Trophoblast cell (in vitro differentiated cells and primary cell): ENCODE data around the gene AGBL4.

Experiments used
- DNase-seq, 2 donors: peaks; one replicate each; pipeline ENCODE4 v3.0.0-alpha.2; 2016
- H2AFZ ChIP-seq: 2 replicates; pipeline ENCODE4 v1.6.1; 2013; ENCODE audit warnings: low read length, moderate library complexity, mild to moderate bottlenecking; ENCODE audit not compliant: insufficient read depth, poor library complexity
- H2AK5ac ChIP-seq: 2 replicates; pipeline ENCODE4 v1.6.1; 2013; ENCODE audit warnings: mild to moderate bottlenecking, low read length
- H2BK120ac ChIP-seq: 2 replicates; pipeline ENCODE4 v1.6.1; 2013; ENCODE audit warnings: low read length, mild to moderate bottlenecking, moderate library complexity; ENCODE audit not compliant: insufficient read depth, poor library complexity
- H2BK12ac ChIP-seq: 2 replicates; pipeline ENCODE4 v1.6.1; 2013; ENCODE audit warnings: mild to moderate bottlenecking, low read length, moderate library complexity
- H2BK5ac ChIP-seq: 2 replicates; pipeline ENCODE4 v1.6.1; 2013; ENCODE audit warnings: low read length, low read depth, moderate library complexity, mild to moderate bottlenecking; ENCODE audit not compliant: poor library complexity
- H3K14ac ChIP-seq: 2 replicates; pipeline ENCODE4 v1.6.1; 2013; ENCODE audit warnings: mild to moderate bottlenecking, low read length
- H3K18ac ChIP-seq: 2 replicates; pipeline ENCODE4 v1.6.1; 2013; ENCODE audit warnings: mild to moderate bottlenecking, low read length
- H3K23ac ChIP-seq: 2 replicates; pipeline ENCODE4 v1.6.1; 2013; ENCODE audit warnings: low read length
- H3K27ac ChIP-seq: 2 replicates; pipeline ENCODE4 v1.5.1; 2013; ENCODE audit warnings: low read depth, mild to moderate bottlenecking, inconsistent platforms, low read length, moderate library complexity
- H3K27me3 ChIP-seq: 2 replicates; pipeline ENCODE4 v1.6.1; 2013; ENCODE audit warnings: inconsistent platforms, mild to moderate bottlenecking, low read length, moderate library complexity; ENCODE audit not compliant: insufficient read depth
- H3K36me3 ChIP-seq, 2 experiments: 1 replicate in 1 of 2; 2 replicates in 1 of 2; pipeline ENCODE4 v1.6.1; 2013; ENCODE audit warnings: low read length in 2 of 2, mild to moderate bottlenecking in 2 of 2, moderate library complexity in 1 of 2; ENCODE audit not compliant: insufficient read depth in 2 of 2, control insufficient read depth in 1 of 2
- H3K4ac ChIP-seq: 2 replicates; pipeline ENCODE4 v1.6.1; 2013; ENCODE audit warnings: low read depth, mild to moderate bottlenecking, low read length, moderate library complexity
- H3K4me1 ChIP-seq, 2 experiments: 1 replicate in 1 of 2; 2 replicates in 1 of 2; pipeline ENCODE4 v1.6.1; 2013; ENCODE audit warnings: low read length in 2 of 2, mild to moderate bottlenecking in 2 of 2, moderate library complexity in 1 of 2; ENCODE audit not compliant: insufficient read depth in 2 of 2, control insufficient read depth in 1 of 2
- H3K4me2 ChIP-seq: 2 replicates; pipeline ENCODE4 v1.6.1; 2013; ENCODE audit warnings: inconsistent platforms, mild to moderate bottlenecking, low read length, moderate library complexity
- H3K4me3 ChIP-seq: 2 replicates; pipeline ENCODE4 v1.5.1; 2013; ENCODE audit warnings: mild to moderate bottlenecking, low read depth, low read length, inconsistent platforms
- H3K79me1 ChIP-seq: one replicate; pipeline ENCODE4 v1.6.1; 2013; ENCODE audit warnings: low read length
- H3K79me2 ChIP-seq: 2 replicates; pipeline ENCODE4 v1.6.1; 2013; ENCODE audit warnings: low read length, mild to moderate bottlenecking; ENCODE audit not compliant: control insufficient read depth, insufficient read depth, poor library complexity
- H3K9ac ChIP-seq: 2 replicates; pipeline ENCODE4 v1.6.1; 2013; ENCODE audit warnings: mild to moderate bottlenecking, low read length
- H3K9me3 ChIP-seq: 2 replicates; pipeline ENCODE4 v1.6.1; 2013; ENCODE audit warnings: low read depth, mild to moderate bottlenecking, control low read depth, inconsistent platforms, low read length; ENCODE audit not compliant: insufficient read depth
- H4K12ac ChIP-seq: 2 replicates; pipeline ENCODE4 v1.6.1; 2013; ENCODE audit warnings: low read depth, mild to moderate bottlenecking, low read length, moderate library complexity
- H4K8ac ChIP-seq: 2 replicates; pipeline ENCODE4 v1.6.1; 2013; ENCODE audit warnings: low read depth, mild to moderate bottlenecking, low read length, moderate library complexity
- H4K91ac ChIP-seq: one replicate; pipeline ENCODE4 v1.6.1; 2013; ENCODE audit warnings: low read depth, mild to moderate bottlenecking, low read length, moderate library complexity
- WGBS: extraction: QIAGEN DNeasy Blood & Tissue Kit; methylation state at CpG from one replicate; pipeline ENCODE4 v1.1.7; 2013; ENCODE audit warnings: missing lambda C conversion rate; ENCODE audit not compliant: insufficient read length, insufficient coverage; ENCODE audit errors: extremely low coverage; 5-methylcytosine and 5-hydroxymethylcytosine counted together

The AGBL4 gene

DNA sequence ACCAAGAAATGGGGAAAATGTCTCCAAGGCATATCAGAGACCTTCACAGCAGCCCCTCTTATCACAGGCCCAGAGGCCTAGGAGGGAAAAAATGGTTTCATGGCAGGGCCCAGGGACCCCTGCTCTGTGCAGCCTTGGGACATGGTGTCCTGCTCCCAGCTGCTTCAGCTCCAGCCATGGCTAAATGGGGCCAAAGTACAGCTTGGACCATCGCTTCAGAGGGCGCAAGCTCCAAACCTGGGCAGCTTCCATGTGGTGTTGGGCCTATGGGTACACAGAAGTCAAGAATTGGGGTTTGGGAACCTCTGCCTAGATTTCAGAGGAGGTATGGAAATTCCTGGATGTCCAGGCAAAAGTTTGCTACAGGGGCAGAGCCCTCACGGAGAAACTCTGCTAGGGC is 964.7 kb downstream of the AGBL4 start:
- Histone ChIP-seq H3K4me1 (no peaks in the 10 kb centered on the region), H3K79me2 (no peaks in the 10 kb centered on the region), H2BK5ac (no peak overlapping the region), H3K4me3 (no peak overlapping the region), H4K8ac (no peak overlapping the region), H2AFZ (no peak overlapping the region), H3K14ac (no peak overlapping the region), H3K36me3 (no peaks in the 10 kb centered on the region), H3K9ac (no peak overlapping the region), H3K27ac (no peak overlapping the region), H3K4ac (no peak overlapping the region), H2BK12ac (no peak overlapping the region), H3K27me3 (no peaks in the 10 kb centered on the region), H3K79me1 (no peaks in the 10 kb centered on the region), H2BK120ac (no peak overlapping the region), H3K9me3 (peaks cover 15% of the 10 kb centered on the region), H4K12ac (no peak overlapping the region), H2AK5ac (no peak overlapping the region), H3K18ac (no peak overlapping the region), H3K23ac (no peak overlapping the region), H3K4me2 (no peak overlapping the region), H4K91ac (no peak overlapping the region)
- DNase-seq = no peak
- WGBS = no CpG with 5 or more reads among the region's 3 CpGs

DNA sequence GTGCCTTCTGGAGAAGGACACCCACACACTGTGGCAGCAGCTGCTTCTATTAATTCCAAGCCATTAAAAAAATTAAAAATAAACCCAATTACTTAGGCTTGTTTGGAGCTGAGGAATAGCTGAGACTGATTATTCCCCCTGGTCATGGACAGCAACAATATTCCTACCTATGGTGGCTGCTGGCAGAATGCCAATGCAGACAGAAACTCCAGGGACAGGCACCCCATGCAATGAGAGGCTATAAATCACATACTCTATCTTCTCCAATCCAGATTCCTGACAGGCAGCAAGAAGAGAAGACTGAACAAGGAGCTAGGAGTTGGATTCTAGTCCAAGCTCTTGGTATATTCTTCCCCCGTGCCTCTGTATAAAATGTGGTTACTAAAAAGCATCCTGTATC is 971.7 kb downstream of the AGBL4 start:
- H4K91ac ChIP-seq = no peak overlapping the region
- H4K8ac ChIP-seq = no peak overlapping the region
- H3K36me3 ChIP-seq = no peaks in the 10 kb centered on the region
- no peak overlapping the region for H3K4me2 ChIP-seq
- H2AK5ac ChIP-seq = no peak overlapping the region
- no peak overlapping the region for H3K27ac ChIP-seq
- no peak overlapping the region for H2BK5ac ChIP-seq
- H2AFZ ChIP-seq = no peak overlapping the region
- no peak overlapping the region for H3K18ac ChIP-seq
- no peak overlapping the region for H2BK120ac ChIP-seq
- no peak for DNase-seq
- H3K79me2 ChIP-seq = no peaks in the 10 kb centered on the region
- no peak overlapping the region for H3K4ac ChIP-seq
- no CpG with 5 or more reads among the region's 1 CpG for WGBS
- no peak overlapping the region for H2BK12ac ChIP-seq
- no peaks in the 10 kb centered on the region for H3K27me3 ChIP-seq
- no peak overlapping the region for H3K14ac ChIP-seq
- H3K79me1 ChIP-seq = no peaks in the 10 kb centered on the region
- H3K4me3 ChIP-seq = no peak overlapping the region
- H3K9me3 ChIP-seq = no peaks in the 10 kb centered on the region
- no peaks in the 10 kb centered on the region for H3K4me1 ChIP-seq
- H4K12ac ChIP-seq = no peak overlapping the region
- no peak overlapping the region for H3K23ac ChIP-seq
- H3K9ac ChIP-seq = no peak overlapping the region

DNA sequence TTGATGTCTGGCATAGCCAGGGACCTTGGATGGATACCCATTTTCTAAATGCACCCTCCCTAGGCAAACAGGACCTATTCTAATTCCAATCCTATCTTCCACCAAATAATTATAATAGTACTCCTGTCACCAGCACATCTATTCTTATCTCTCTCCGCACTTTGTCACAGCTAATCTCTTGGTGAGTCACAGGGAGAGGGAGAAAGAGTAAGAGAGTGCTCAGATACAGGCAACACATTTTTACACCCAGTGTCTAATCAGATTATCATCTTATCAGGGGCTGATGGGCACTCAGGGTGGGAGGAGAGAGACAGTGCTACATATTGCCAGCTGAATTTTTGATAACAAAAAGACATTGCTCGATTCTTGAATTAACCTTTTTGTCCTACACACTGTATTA is 972.1 kb downstream of the AGBL4 start:
- H2AK5ac ChIP-seq = no peak overlapping the region
- no peak overlapping the region for H3K4me2 ChIP-seq
- no peaks in the 10 kb centered on the region for H3K4me1 ChIP-seq
- H3K18ac ChIP-seq = no peak overlapping the region
- no peak overlapping the region for H4K12ac ChIP-seq
- no peak overlapping the region for H3K14ac ChIP-seq
- no peak overlapping the region for H3K27ac ChIP-seq
- H2BK5ac ChIP-seq = no peak overlapping the region
- no peak overlapping the region for H4K91ac ChIP-seq
- DNase-seq = peak in 1 of 2 donors; percentile 6
- no peak overlapping the region for H2BK12ac ChIP-seq
- H3K4ac ChIP-seq = no peak overlapping the region
- no peaks in the 10 kb centered on the region for H3K27me3 ChIP-seq
- H2AFZ ChIP-seq = no peak overlapping the region
- no peaks in the 10 kb centered on the region for H3K79me2 ChIP-seq
- H3K36me3 ChIP-seq = no peaks in the 10 kb centered on the region
- no peak overlapping the region for H3K9ac ChIP-seq
- no peak overlapping the region for H3K4me3 ChIP-seq
- no peak overlapping the region for H4K8ac ChIP-seq
- WGBS = no CpG with 5 or more reads among the region's 2 CpGs
- no peaks in the 10 kb centered on the region for H3K79me1 ChIP-seq
- no peak overlapping the region for H3K23ac ChIP-seq
- no peaks in the 10 kb centered on the region for H3K9me3 ChIP-seq
- no peak overlapping the region for H2BK120ac ChIP-seq

DNA sequence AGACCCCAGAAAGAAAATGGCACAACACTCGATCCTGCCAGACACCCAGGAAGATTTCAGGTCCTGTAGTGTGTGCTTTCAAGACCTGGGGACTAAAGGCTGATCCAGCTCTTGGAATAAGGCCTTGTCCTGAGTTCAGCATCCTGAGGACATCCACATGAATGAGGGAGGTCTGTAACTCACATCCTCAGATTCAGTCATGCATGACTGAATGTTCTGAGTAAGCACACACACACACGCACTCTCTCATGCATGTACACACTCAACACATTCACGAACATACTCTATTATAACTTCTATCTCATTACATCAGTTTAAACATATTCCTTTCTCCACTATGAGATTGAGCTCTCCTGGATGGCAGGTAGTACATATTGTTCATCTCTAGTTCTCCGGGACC is 973.7 kb downstream of the AGBL4 start:
- Histone ChIP-seq H3K4me1 (no peaks in the 10 kb centered on the region), H3K9ac (no peak overlapping the region), H2BK120ac (no peak overlapping the region), H3K23ac (no peak overlapping the region), H3K4me2 (no peak overlapping the region), H2BK5ac (no peak overlapping the region), H3K4ac (no peak overlapping the region), H4K8ac (no peak overlapping the region), H3K9me3 (no peaks in the 10 kb centered on the region), H3K18ac (no peak overlapping the region), H3K27me3 (no peaks in the 10 kb centered on the region), H4K12ac (no peak overlapping the region), H3K79me2 (no peaks in the 10 kb centered on the region), H3K14ac (no peak overlapping the region), H3K36me3 (no peaks in the 10 kb centered on the region), H4K91ac (no peak overlapping the region), H2AK5ac (no peak overlapping the region), H3K4me3 (no peak overlapping the region), H3K79me1 (no peaks in the 10 kb centered on the region), H3K27ac (no peak overlapping the region), H2BK12ac (no peak overlapping the region), H2AFZ (no peak overlapping the region)
- DNase-seq = no peak
- 100% methylated on average over 1 of the region's 4 CpGs for WGBS
